C4-2B (cell line): Measurements from ENCODE around the gene CCDC78.
A peak's percentile ranks its signal among the peaks of the same experiment; 100 is the strongest.

Source experiments
- H3K27ac ChIP-seq: fragments of 450-650 bp; 2 replicates; pipeline ENCODE4 v1.5.1; 2017
- CTCF ChIP-seq: fragments of 450-650 bp; conservative IDR thresholded peaks from 2 replicates; pipeline ENCODE4 v1.5.1; 2017; ENCODE audit warnings: mild to moderate bottlenecking
- ZFX ChIP-seq: fragments of 450-650 bp; IDR thresholded peaks from 2 replicates; pipeline ENCODE4 v1.6.1; 2017

The CCDC78 gene

DNA sequence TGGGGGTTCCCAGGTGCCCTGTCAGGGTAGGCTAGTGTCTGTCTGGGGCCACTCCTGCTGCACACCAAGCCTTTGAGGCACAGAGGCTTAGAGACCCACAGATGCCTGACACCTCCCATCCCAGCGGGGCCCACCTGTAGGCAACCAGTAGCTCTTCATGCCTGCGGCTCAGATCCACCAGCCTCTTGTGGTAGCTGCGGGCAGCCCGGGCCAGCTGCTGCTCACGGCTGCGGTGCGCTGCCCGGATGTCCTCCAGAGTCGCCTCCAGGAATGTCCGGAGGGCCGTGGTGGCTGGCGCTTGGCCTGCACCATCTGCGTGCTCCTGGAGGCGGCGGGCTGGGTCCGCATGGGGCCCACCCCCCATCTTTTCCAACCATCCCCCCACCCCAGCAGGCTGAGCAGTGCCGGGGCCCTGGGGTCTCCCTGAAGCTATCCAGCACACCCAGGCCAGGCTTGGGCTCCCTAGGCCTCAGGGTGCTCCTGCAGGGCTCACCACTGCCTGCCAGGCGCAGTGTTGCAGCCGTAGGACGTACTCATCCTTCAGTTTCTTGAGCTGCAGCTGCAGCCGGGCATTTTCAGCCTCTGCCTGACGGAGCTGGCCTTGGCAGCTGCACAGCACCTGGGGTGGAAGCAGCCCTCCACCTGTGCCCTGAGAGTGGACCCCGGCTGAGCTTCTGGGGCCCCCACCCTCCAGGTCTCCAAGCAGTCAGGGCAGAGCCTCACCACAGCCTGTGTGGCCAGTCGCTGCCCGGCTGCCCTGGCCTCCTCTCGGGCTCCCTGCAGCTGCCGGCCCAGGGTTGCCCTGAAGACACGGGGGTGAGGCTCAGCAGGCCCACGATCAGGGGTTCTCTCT, 1.8 kb downstream of the CCDC78 start:
- peak overlapping the region; percentile 100 for H3K27ac ChIP-seq
- TF ChIP-seq CTCF = no peak
- no peak for TF ChIP-seq ZFX

DNA sequence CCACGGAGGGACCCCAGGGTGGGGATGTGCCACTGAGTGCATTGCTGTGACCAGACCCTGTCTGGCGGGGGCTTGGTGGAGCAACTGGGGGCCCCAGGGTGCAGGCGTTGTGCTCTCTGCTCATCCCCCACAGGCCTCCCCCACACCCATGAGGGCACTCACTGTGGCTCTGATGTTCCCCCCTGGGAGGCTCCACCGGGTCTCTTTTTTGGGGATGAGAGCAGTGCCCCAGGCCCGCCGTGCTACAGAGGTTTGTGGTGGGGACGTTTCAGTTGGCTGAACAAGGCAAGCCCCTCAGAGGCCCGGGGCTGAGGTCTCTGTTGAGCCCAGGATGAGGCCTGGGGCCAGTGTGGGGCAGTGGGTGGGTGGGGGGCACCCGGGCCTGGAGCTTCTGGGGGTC, 2.5 kb downstream of the CCDC78 start:
- TF ChIP-seq ZFX (no peak), CTCF (no peak)
- peak overlapping the region; percentile 100 for H3K27ac ChIP-seq

GRCh38 chr16:722835-723633, 3.2 kb downstream of the CCDC78 start:
- H3K27ac ChIP-seq = peak overlapping the region; percentile 100
- TF ChIP-seq ZFX (no peak), CTCF (no peak)

GRCh38 chr16:721765-722540, 4.3 kb downstream of the CCDC78 start:
- no peak for TF ChIP-seq CTCF
- peak; percentile 42; the same call in 1 of the 2 replicates for TF ChIP-seq ZFX
- H3K27ac ChIP-seq = peak overlapping the region; percentile 100

GRCh38 chr16:720990-721764, 5.1 kb downstream of the CCDC78 start, which contains the start of gene ANTKMT:
TSS of gene ANTKMT (plus strand) at chr16:721146. CDS start at chr16:721275, 129 bp downstream.
- H3K27ac ChIP-seq = peak within 1 kb of the TSS; percentile 100
- no peak for TF ChIP-seq CTCF
- peak; percentile 46 for TF ChIP-seq ZFX

GRCh38 chr16:720447-720989, 5.7 kb downstream of the CCDC78 start:
- TF ChIP-seq CTCF (no peak), ZFX (no peak)
- peak overlapping the region; percentile 100 for H3K27ac ChIP-seq
